HG02981 (cell line): ENCODE results near the gene C9orf153.
"Not testable (repeated sequence)": the region's sequence is repeated elsewhere in the genome, so short reads cannot be mapped to it uniquely, and the experiment has no call there.

Experiments
- ATAC-seq: cut with Tn5 transposase; IDR thresholded peaks from one replicate; pipeline ENCODE4 v1.9.1; 2021; ENCODE audit warnings: mild to moderate bottlenecking, moderate library complexity; ENCODE audit not compliant: unreplicated experiment

C9orf153 gene

DNA sequence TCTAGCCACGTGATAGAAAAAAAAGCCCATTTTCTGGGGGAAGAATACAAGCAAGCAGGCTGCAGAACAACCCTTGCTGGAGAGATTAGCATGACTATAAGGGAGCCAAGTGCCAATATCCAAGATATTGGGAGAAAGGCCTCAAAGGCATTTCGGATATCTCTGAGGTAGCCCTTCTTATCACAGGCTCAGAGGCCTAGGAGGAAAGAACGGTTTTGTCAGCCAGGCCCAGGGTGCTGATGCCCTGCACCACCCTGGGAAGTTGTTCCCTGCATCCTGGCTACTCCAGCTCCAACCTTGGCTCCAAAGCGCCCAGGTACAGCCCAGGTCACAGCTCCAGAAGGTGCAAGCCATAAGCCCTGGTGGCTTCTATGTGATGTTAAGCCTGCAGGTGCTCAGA lies 66.4 kb downstream of the C9orf153 start:
- no peak for ATAC-seq

DNA sequence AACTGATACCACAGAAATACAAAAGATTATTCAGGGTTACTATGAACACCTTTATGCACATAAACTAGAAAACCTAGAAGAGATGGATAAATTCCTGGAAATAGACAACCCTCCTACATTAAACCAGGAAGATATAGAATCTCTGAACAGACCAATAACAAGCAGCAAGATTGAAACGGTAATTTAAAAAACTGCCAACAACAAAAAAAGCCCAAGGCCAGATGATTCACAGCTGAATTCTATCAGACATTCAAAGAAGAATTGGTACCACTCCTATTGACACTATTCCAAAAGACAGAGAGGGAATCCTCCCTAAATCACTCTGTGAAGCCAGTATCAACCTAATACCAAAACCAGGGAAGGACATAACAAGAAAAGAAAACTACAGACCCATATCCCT lies 68.8 kb downstream of the C9orf153 start:
- not testable (repeated sequence) for ATAC-seq

DNA sequence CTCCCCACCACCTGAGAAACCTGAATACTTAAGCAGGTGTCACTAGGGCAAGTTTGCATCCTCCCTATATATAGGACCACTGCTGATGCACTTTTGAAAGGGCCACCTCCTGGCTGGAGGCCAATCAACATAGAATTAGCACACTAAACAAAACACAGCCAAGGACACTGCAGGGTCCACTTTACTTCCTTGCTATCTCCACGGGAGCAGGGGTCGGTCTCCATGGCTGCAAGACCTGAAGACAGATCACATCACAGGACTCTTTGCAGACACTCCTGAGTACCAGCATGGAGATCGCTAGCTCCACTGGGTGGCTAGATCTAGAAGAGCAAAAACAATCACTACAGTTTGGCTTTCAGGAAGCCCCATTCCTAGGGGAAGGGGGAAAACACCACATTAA lies 72.3 kb downstream of the C9orf153 start:
- no peak for ATAC-seq

DNA sequence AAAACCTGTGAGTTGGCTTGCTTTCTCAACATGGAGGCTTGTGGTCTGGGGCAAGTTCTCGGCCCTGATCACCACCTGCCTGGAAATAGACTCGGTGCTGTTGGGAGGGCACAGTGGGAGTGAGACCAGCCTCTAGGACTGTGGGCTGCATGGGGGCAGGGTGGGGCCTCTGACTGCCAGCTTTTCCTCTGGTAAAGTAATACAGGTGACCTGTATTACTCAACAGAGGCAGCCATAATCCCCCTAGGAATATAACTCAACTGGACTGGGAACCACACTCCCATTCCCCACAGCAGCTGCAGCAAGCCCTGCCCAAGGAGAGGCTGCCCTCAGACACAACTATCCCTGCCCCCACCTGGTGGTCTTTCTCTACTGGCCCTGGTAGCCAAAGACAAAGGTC lies 72.8 kb downstream of the C9orf153 start:
- ATAC-seq, result no peak

DNA sequence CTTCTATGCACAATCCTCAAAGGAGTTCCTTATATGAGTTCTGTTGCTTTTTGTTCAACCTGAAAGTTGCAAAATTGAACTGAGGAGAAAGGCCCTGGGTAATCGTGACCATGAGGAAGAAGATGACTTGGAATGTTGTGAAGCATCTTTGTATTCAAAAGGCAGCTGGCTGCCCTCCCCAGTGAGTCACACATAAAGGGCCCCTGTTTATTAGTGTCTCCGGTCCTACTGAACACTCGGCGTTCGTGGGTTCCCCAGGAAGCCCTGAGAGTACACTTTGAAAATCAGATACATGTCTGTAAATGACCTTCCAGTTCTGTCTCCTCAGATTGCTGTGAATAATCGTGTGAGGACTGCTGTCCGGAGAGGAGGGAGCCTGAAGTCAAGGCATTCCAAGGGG lies 73.6 kb downstream of the C9orf153 start:
- ATAC-seq, result no peak

DNA sequence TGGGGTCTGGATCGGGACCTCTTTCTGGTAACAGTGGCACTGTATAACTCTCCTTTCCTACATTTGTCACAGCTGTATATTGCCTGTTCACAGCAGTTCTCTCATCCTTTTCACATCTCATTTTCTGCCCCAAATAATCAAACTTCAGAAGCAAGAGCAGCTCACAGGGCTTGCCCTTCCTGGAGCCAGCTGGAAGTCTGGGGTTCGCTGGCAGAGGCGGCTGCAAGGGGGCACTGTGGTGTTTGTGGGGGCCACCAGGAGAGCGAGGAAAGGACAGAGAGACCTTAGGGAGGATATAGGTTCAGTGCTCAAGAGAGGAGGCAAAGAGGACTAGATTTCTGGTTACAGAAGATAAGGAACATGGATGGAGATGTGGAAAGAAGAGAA lies 75.3 kb downstream of the C9orf153 start:
- ATAC-seq, result no peak

DNA sequence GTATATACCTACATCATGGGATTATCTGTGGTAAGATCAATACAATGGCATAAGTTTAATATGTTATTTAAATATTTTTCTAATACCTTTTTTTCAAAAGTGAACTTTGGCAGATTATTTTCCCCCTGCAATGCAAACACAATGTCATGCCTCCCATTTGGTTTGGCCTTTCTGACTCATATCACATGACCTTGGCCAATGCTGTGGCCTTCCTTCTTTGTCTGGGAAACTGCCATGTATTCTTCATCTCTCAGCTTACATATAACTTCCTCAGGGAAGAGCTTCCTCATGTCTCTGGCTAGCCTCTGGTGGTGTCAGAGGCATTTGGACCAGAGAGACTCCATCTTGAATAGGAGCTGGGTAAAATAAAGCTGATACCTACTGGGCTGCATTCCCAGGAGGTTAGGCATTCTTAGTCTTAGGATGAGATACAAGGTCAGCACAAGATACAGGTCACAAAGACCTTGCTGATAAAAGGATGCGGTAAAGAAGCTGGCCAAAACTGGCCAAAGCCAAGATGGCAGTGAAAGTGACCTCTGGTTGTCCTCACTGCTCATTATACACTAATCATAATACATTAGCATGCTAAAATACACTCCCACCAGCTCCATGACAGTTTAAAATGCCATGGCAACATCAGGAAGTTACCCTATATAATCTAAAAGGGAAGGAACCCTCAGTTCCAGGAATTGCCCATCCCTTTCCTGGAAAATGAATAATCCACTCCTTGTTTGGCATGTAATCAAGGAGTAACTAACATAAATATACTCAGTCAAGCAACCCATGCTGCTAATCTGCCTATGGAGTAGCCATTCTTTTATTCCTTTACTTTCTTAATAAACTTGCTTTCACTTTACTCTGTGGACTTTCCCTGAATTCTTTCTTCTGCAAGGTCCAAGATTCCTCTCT lies 76.0 kb downstream of the C9orf153 start:
- ATAC-seq, result no peak

DNA sequence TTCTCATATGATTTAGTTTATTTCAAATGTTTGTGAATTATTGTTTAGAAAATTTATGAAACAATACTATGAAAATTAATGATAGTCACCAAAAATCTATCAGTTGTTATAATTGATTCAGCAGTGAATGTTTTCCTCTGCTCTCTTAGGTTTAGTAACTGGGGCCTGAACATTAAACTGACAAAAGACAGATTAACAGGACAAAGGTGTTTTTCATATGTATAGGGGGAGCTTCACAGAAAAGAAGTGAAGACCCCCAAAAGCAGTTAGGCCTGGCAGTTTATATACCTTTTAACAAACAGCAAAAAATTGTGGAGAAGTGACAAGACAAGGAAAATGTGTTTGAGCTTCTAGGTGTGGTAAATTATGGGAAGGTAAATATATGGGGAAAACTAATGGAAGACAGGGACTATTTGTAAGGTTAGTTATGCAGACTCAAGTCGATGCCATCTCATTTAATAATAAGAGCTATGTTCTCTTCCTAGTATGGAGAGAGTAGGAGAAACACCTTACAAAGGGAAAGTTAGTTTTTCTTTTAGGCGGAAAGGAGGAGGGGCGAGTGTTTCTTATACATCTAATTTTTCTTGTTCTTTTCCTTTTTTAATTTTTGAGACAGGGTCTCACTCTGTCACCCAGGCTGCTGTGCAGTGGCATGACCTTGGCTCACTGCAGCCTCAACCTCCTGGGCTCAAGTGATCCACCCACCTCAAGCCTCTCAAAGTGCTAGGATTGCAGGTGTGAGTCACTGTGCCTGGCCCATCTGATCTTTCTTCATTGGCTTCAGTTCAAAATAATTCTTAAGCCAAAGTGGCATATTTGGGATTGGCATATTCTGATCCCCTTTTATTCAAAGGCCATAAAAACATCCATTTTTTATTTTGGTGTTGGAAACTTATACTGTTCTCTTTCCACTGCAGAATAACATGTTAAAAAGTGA lies 77.8 kb downstream of the C9orf153 start:
- no peak for ATAC-seq

DNA sequence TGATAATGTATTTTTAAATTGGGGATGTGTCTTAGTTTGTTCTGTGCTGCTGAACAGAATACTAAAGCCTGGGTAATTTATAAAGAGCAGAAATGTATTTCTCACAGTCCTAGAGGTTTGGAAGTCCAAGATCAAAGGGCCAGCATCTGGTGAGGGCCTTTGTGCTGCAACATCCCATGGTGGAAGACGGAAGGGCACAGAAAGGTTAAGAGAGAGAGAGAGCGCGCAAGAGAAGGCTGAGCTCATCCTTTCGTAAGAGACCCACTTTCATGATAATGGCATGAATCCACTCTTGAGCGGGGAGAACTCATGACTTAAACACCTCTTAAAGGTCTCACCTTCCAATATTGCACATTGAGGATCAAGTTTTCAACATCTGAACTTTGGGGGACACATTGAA lies 81.0 kb downstream of the C9orf153 start:
- no peak for ATAC-seq

DNA sequence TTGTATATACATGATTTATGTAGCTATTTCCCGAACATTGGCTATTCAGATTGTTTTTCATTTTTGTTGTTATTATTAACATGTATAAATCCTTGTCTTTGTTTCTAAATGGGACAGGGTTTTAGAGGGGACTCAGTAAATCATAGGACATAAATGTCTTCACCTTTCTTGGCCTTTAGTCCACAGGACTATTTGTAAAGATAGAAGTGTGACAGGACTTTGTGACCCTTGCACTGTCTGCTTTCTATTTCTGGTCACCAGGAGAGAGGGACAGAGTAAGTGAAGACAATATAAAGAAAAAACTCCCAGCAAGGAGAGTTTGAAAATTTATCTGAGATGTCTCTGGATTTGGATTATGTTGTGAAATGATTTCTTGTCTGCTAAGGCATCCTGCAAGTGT lies 81.5 kb downstream of the C9orf153 start:
- no peak for ATAC-seq

DNA sequence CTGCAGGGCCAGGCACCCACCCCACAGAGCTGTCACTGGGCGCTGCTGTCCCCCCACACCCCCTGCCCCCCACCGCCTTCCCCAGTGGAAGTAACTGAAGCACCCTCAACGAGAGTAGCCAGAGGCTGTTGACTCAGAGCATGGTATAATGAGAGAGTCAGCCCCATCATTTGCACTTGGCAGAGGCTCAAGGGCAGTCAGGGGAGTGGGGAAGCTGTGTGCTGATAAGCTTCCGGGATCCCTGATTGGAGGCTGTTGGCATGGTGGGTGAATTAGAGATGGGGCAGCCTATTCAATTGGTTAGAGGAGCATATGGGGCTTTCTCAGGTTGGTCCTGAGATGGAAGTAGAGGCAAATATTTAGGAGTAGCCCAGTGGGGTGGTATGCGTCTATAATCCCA lies 83.0 kb downstream of the C9orf153 start:
- no peak for ATAC-seq

DNA sequence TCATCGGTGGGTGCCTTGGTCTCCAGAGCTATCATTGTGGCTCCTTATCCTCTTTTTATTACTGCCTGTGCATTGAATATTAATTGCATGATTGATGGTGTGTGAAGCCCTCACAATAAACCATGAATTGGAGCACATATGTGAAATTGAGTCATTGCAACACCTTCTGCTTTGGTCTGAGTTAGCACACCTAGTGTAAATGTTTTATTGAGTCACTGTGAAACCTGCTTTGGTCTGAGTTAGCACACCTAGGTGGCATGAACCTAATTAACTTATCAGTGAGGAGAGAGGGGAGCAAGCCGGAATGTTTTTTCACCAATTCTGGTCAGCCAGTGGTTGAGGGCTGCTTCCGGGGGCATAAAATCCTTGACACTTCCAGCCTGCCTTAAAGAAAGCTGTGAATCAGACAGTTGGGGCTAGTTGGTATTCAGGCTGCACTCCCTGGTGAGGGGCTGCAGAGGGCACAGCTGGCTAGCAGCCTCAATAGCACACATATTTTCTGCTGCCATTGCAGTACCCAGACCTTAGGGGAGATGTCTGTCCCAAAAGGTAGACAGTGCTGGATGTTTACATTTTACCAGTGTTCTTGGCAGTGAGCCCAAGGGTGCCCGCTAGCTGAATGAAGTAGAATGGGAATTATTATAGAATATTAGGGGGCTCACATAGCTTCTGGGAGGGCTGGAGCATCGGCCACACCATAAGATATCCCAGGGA lies 83.6 kb downstream of the C9orf153 start:
- no peak for ATAC-seq

DNA sequence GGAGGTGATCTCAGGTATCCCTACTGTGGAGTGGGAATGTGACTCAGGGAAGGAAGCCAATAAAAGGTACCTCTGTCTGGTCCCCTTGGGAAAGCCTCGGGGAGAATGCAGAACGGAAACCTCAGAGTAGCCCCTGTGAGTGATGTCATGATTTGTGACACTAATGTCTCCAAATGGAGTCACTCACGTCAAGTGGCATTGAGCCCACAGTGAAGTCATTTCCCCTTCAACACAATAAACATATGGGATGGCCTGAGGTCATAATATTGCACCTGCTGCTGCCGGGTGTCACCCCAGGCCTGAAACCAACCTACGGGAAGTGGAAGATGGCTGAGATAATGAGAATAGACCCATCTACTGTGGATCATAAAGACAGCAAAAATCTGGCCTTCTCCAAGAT lies 84.2 kb downstream of the C9orf153 start:
- ATAC-seq, result no peak
